NCI-H2107 treated with DMSO at 0.1 percent for 48 hours (cell line): Measurements from ENCODE around the gene SERPINE3.

Experiments
- DNase-seq: peaks from one replicate; lab custom pipeline; 2025; ENCODE audit not compliant: unreplicated experiment; lab: John Stamatoyannopoulos, UW

SERPINE3 gene

GRCh38 chr13:51327961-51328360 lies 11.5 kb upstream of the SERPINE3 start:
- DNase-seq, result no peak

GRCh38 chr13:51328488-51328887 lies 11.0 kb upstream of the SERPINE3 start:
- DNase-seq, result no peak

DNA sequence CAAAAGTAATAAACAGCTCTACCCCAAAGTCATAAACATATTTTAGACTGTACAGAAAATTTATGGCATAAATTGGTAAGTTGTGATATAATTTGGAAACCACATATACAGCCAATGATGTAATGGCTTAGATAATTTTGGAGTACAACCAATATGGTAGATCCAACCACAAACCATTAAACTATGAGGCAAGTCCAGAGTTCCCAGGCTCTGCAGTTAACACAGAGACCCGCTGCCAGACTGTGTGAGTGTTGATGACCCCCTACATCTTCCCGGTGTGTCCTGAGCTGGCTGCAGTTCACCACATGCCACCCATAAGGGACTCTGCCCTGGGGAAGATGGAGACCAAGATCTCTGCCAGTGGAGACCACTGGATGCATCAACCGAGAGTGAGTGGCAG lies 9.9 kb upstream of the SERPINE3 start:
- DNase-seq, result no peak

GRCh38 chr13:51330791-51331190 lies 8.7 kb upstream of the SERPINE3 start:
- DNase-seq, result no peak

DNA sequence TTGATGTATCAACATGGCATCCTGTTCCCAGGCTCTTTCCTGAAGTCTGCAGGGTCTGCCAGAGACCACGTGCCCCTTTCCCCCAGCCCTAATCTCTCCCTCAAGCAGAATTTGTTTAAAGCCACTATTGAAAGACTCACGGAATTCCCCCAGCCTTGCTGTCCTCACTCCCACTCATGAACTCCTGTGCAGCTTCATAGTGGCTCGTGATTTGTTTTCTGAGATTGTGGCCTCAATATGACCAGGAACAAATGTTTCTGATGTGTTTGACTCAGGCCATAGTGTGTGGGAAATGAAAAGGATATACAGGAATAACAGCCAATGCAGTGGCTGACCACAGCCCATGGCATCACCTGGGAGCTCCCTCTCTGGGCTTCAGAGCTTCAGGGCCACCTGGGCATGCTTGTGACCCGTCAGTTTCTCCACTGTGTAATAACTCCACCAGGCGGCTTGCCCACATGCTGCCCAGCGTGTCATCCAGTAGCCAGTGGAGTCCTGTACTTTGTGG lies 8.1 kb upstream of the SERPINE3 start:
- no peak for DNase-seq

DNA sequence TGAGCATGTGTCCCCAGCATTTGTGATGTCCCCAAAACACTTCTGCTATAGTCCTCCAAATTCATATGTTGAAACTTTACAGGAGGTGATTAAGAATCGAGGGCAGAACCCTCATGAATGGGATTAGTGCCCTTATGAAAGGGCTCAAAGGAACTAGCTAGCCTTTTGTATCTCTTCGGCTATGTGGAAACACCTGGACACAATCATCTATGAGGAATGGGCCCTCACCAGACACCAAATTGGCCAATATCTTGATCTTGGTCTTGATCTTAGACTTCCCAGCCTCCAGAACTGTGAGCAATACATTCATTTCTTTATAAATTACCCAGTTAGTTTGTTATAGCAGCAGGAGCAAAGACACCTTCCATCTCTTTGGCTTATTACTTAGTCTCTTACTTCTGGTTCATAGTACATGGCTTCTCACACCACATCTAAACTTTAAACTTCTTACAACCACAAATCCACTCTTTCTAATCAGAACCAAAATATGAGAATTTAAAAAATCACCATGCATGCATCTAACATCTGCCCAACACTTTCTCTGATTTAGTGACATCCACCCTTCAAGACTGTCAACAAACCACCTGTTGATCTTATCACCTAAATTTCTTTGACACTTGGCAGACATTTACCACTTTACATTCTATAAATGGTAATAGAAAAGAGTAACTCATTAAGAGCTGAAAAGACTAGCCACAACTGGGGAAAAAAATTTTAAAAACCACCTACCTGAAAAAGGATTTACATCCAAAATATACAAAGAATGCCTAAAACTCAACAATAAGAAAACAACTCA lies 6.7 kb upstream of the SERPINE3 start:
- DNase-seq, result no peak

DNA sequence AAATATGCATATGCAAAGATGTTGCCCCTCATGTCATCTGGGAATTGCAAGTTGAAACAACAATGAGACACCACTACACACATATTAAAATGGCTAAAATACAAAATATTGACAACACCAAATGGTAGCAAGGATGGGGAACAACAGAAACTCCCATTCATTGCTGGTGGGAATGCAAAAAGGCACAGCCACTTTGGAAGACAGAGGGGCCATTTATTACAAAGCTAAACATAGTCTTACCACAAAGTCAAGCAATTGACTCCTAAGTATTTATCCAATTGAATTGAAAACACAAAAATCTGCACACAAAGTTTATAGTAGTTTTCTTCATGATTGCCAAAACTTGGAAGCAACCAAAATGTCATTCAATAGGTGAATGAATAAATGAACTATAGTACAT lies 6.1 kb upstream of the SERPINE3 start:
- DNase-seq, result no peak

GRCh38 chr13:51333826-51334225 lies 5.7 kb upstream of the SERPINE3 start:
- no peak for DNase-seq

DNA sequence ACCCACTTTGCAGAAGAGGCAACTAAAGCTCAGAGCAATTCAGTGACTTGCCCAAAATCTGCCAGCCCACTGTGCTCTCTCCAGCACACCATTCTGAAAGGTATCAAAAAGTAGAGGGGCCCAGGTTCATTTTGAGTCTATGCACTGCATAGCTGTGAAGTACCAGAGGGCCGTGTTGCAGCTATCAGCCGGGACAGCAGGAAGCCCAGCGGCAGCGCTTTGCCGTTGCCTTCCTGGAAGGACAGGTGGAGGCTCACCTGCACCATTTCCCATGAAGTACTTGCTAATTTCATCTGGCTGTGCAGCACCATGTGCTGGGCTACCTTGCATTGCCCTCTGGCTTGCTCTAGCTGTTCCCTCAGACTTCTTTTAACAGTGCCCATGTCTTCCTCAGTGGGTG lies 2.7 kb upstream of the SERPINE3 start:
- no peak for DNase-seq

DNA sequence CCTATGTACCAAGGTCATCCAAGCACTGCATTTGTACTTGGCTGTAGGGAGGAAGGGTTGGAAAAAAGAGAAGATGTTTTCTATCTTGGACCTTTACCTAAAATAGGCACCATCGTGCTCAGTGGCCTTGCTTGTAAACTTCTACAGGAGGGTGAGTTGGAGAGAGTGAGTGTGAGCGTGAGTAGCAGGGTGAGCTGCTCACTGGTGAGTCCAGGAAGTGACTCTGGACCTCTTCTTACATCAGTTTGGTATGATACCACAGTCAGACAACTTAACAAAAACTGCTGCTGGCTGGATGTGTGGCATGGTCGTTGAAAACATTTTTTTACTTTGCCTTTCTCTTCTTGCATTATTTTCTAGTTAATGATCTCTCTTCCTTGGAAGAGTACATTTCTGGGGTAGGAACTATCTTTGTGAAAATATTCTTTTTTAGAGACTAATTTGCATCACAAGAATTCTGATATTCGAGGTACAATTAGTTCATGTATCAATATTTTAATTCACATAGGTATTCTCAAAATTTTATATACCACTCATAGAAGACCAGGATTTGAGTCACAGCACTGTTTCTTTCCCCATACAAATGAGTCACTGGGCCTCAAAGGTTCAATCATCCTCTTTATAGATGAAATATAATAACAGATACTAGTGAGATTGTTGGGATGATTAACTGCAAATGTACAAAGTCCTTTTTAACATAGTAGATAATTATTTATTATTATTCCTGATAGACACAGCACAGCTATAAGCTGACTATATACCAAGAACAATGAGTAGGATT lies 651 bp downstream of the SERPINE3 start:
- no peak for DNase-seq

- no peak for DNase-seq
These were observed 1.7 kb downstream of the SERPINE3 start for GRCh38 chr13:51341232-51341631.

DNA sequence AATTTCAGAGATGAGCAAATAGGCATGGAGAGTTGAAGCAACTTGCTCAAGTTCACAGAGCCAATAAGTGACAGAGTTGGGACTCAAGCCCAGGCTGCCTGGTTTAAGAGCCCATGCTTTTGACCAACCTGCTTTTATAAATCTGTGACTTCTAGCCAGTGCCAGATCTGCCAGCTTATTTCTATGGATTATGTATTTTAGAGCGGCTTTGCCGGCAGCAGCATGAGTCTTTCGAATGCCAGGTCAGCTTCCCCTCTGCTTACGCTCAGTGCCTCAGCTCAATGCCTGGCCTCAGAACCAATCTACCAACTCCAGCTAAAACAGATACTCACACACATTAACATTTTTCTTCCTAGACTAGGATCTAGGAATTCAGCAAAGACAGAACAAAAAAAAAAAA lies 2.3 kb downstream of the SERPINE3 start:
- DNase-seq, result no peak

DNA sequence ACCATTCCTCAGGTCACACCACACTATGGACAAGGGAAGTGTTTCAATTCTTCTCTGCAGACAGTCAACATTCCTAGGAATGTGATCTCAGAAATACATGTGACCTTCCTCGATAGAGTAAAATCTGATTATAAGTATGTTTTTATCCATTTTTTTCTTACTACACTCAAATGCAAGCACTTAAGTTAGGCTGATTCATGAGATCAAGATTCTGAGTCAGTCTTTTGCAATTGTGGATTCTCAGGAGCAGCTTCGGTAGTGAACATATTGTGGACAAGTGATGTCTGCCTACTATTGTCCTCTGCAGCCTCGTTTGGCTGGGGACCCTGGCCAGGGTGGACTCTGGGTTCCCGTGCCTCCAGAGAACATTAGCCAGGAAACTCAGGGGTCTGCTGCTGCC lies 3.2 kb downstream of the SERPINE3 start:
- DNase-seq, result no peak

DNA sequence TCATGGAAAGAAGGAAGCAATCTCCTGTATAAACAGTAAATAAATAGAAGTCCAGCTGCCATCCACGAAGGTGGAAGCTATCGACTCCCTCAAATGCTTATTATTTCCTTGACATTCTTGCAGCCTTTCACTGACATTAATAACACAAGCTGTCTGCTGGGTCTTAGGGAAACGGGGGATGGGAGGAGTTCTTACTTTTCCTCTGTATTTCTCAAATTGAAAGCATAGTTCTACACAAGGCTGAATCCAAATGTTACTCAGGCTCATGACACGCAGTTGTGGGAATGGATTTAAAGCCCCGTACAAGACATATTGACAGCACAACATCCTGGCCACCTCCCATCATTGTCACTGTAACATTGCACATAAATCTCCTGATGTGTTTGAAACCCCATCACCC lies 4.0 kb downstream of the SERPINE3 start:
- no peak for DNase-seq

DNA sequence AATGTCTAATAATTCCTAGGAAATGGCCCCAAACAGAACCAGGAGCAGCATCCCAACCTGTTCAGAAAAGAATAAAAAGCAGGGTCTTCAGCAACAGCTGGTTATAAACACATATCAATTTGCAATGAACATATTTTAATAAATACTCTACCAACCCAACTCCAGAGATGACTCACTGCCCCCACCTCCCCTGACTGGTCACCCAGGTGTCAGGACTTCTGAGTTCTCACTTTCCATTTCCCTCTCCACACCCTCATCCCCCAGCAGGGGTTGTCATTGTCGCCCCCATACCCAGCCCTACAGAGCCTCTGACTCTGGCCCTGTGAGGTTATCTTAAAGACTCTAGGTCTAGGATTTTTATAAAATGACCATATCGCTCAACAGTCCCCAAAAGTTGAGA lies 6.9 kb downstream of the SERPINE3 start:
- no peak for DNase-seq

DNA sequence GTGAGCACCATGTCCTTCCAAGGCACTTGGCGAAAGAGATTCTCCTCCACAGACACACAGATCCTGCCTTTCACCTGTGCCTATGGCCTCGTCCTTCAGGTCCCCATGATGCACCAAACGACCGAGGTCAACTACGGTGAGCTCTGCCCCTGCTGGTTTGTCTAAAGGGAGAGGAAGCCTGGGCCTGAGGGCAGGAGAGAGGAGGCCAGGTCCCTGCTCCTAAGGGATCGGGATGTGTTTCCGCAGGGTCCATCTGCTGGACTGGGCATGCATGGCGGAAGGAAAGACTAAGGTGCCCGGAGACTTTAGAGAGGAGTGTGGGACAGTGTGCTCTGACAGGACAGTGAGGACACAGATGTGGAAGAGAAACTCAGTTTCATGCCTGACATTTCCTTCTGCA lies 7.6 kb downstream of the SERPINE3 start:
- DNase-seq, result no peak

GRCh38 chr13:51348069-51348967 lies 8.8 kb downstream of the SERPINE3 start:
- DNase-seq, result no peak

DNA sequence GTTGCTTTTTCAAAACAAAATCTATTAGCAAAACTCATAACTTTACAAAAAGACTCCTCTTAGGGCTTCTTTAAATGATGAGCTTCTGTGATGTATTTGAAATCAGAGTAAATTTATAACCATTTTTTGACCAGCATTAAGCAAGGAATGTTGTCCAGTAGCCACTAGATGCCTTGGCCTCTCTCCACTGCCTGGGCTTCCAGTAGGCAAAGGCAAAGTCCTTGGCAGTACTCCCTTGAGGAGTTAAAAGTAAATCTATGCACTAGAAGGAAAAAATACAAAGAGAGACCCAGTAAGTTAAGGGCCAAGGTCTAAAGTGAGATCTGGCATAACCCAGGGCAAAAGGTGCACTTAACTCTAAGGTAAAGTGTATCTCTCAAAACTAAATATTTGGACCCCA lies 9.5 kb downstream of the SERPINE3 start:
- DNase-seq, result no peak

GRCh38 chr13:51355217-51355616 lies 15.7 kb downstream of the SERPINE3 start:
- no peak for DNase-seq

DNA sequence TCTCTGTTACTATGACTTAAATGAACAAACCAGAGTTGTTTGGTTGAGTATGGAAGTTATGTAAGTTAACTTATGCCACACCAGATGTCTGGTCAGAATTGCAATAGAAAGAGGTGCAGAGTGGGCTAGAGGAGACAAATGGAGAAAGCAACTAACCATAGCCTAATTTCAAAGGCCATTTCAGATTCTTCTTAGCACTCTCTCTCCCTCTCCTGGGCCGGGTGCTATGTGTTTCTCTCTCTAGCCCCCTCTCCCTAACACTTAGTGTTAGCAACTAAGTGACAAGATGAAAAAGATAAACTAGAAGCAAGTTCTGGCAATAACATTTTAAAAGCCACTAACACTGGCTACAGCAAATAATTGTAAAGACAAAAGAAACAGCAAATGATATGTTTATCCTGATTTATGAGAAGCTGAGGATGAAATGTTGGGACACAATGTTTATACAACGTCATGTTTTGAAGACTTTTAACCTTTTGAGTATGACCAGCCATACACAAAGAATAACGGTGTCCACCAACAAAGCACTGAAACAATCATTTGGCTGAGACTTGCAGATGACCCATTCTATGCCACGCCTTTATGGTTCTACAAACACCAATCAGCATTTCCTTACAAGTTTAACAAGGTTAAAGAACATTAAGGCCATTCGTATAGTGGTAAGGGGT lies 18.6 kb downstream of the SERPINE3 start:
- DNase-seq, result no peak

DNA sequence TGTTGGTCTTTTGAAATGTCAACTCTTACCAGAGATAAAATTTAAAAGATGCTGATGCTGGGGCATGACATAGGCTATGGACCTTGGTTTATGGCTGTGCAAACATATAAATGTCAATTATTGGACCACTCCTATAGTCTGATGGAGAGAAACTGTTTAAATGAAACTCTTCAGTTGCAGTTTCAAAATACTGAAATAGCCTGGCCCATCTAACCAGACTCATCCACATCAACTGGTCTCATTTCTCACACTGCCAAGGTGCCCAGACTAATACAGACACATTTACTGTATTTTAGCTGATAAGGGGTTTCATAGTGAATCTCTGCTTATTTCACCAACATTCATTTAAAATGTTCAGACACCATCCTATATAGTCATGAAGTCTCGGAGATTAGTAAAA lies 19.9 kb downstream of the SERPINE3 start:
- no peak for DNase-seq
